SU-DHL-6 (cell line): Measurements from ENCODE around the gene LAMB4.

ENCODE experiments used
- H2AFZ ChIP-seq: fragments of 200-600 bp; sonication (generic); 2 replicates; pipeline ENCODE4 v1.6.1; 2014; ENCODE audit warnings: low read depth, mild to moderate bottlenecking, moderate library complexity, mixed read lengths, antibody characterized with exemption, low read length; ENCODE audit not compliant: severe bottlenecking
- H3F3A ChIP-seq: fragments of 200-600 bp; shearing (Covaris generic); 2 replicates; pipeline ENCODE4 v1.6.0; 2016; ENCODE audit warnings: antibody characterized with exemption, mild to moderate bottlenecking; ENCODE audit not compliant: insufficient read depth
- H3K27ac ChIP-seq: fragments of 200-600 bp; sonication (generic); 2 replicates; pipeline ENCODE4 v1.5.1; 2016; ENCODE audit warnings: low read depth, mild to moderate bottlenecking, low read length, moderate library complexity, mixed read lengths
- H3K27me3 ChIP-seq: fragments of 200-600 bp; sonication (generic), shearing (Covaris generic); 2 replicates; pipeline ENCODE4 v1.6.0; 2014; ENCODE audit warnings: mild to moderate bottlenecking, low read length
- H3K36me3 ChIP-seq: fragments of 200-600 bp; sonication (generic); 2 replicates; pipeline ENCODE4 v1.6.1; 2014; ENCODE audit warnings: mild to moderate bottlenecking, low read length, mixed read lengths
- H3K4me2 ChIP-seq: fragments of 300-600, 200-600 bp; shearing (Covaris generic), sonication (generic); 2 replicates; pipeline ENCODE4 v1.6.0; 2014; ENCODE audit warnings: low read length, low read depth, mild to moderate bottlenecking; ENCODE audit not compliant: poor library complexity, severe bottlenecking
- H3K4me3 ChIP-seq: fragments of 200-600 bp; sonication (generic); 2 replicates; pipeline ENCODE4 v1.5.1; 2014; ENCODE audit warnings: antibody characterized with exemption, low read length, mild to moderate bottlenecking, mixed read lengths; ENCODE audit not compliant: insufficient read depth, poor library complexity, severe bottlenecking
- H3K79me2 ChIP-seq: fragments of 200-600 bp; sonication (generic); 2 replicates; pipeline ENCODE4 v1.6.1; 2014; ENCODE audit warnings: mild to moderate bottlenecking, low read length, moderate library complexity; ENCODE audit not compliant: insufficient read depth
- H3K9ac ChIP-seq: fragments of 200-600 bp; sonication (generic); 2 replicates; pipeline ENCODE4 v1.7.0; 2014; ENCODE audit warnings: mild to moderate bottlenecking, low read length
- H3K9me2 ChIP-seq: fragments of 200-600 bp; sonication (generic); replicated peaks from 2 replicates; pipeline ENCODE4 v1.6.1; 2014; ENCODE audit warnings: low read length; ENCODE audit not compliant: insufficient read depth
- H3K9me3 ChIP-seq: fragments of 200-600 bp; sonication (generic); 2 replicates; pipeline ENCODE4 v1.6.1; 2014; ENCODE audit warnings: low read length, mixed read lengths; ENCODE audit not compliant: insufficient read depth
- H4K20me1 ChIP-seq: fragments of 200-600 bp; sonication (generic); 2 replicates; pipeline ENCODE4 v1.6.1; 2014; ENCODE audit warnings: low read depth, mild to moderate bottlenecking, antibody characterized with exemption, low read length, moderate library complexity, mixed read lengths
- CTCF ChIP-seq: fragments of 200-600 bp; sonication (generic); IDR thresholded peaks from one replicate; pipeline ENCODE4 v1.5.1; 2017; ENCODE audit warnings: antibody characterized with exemption, mild to moderate bottlenecking, low read length, moderate library complexity; ENCODE audit not compliant: insufficient read depth, poor library complexity, severe bottlenecking
- EZH2phosphoT487 ChIP-seq: fragments of 200-600 bp; sonication (generic), shearing (Covaris generic); conservative IDR thresholded peaks from 2 replicates; pipeline ENCODE4 v1.6.1; 2018; ENCODE audit warnings: mild to moderate bottlenecking, antibody characterized with exemption, low read length, moderate library complexity, mixed read lengths

Gene LAMB4

GRCh38 chr7:107978815-107979408 is 151.2 kb downstream of the LAMB4 start:
- no peaks in the 10 kb centered on the region for H3K9me2 ChIP-seq
- no peak overlapping the region for H3K27ac ChIP-seq
- H3F3A ChIP-seq: no peaks in the 10 kb centered on the region
- no peaks in the 10 kb centered on the region for H4K20me1 ChIP-seq
- no peak overlapping the region for H2AFZ ChIP-seq
- no peaks in the 10 kb centered on the region for H3K79me2 ChIP-seq
- H3K27me3 ChIP-seq: no peaks in the 10 kb centered on the region
- TF ChIP-seq CTCF (no peak), EZH2phosphoT487 (no peak)
- no peaks in the 10 kb centered on the region for H3K9me3 ChIP-seq
- H3K4me2 ChIP-seq: no peak overlapping the region
- no peaks in the 10 kb centered on the region for H3K36me3 ChIP-seq
- no peak overlapping the region for H3K4me3 ChIP-seq
- no peak overlapping the region for H3K9ac ChIP-seq

GRCh38 chr7:107977048-107977447 is 153.1 kb downstream of the LAMB4 start:
- no peaks in the 10 kb centered on the region for H3K9me3 ChIP-seq
- no peak overlapping the region for H3K4me2 ChIP-seq
- H3K9ac ChIP-seq: no peak overlapping the region
- no peak overlapping the region for H2AFZ ChIP-seq
- no peaks in the 10 kb centered on the region for H3F3A ChIP-seq
- no peaks in the 10 kb centered on the region for H3K9me2 ChIP-seq
- no peak overlapping the region for H3K27ac ChIP-seq
- no peak for TF ChIP-seq EZH2phosphoT487
- no peak for TF ChIP-seq CTCF
- H3K27me3 ChIP-seq: no peaks in the 10 kb centered on the region
- no peaks in the 10 kb centered on the region for H3K79me2 ChIP-seq
- H4K20me1 ChIP-seq: no peaks in the 10 kb centered on the region
- no peaks in the 10 kb centered on the region for H3K36me3 ChIP-seq
- no peak overlapping the region for H3K4me3 ChIP-seq

- Histone ChIP-seq H3K79me2 (no peaks in the 10 kb centered on the region), H3K9me2 (no peaks in the 10 kb centered on the region), H3K9ac (no peak overlapping the region), H2AFZ (no peak overlapping the region), H3F3A (no peaks in the 10 kb centered on the region), H3K9me3 (no peaks in the 10 kb centered on the region), H3K27ac (no peak overlapping the region), H3K4me3 (no peak overlapping the region), H3K36me3 (no peaks in the 10 kb centered on the region), H3K4me2 (no peak overlapping the region), H3K27me3 (no peaks in the 10 kb centered on the region), H4K20me1 (no peaks in the 10 kb centered on the region)
- TF ChIP-seq EZH2phosphoT487 (no peak), CTCF (no peak)
These were observed 153.5 kb downstream of the LAMB4 start for GRCh38 chr7:107976620-107977019.
